ENCODE results near the gene BTBD8. TPM values are rescaled to one million over a fixed set of nuclear protein-coding genes. Genes with fewer than 3 reads are reported as not detected.
A peak's percentile ranks its signal among the peaks of the same experiment; 100 is the strongest.

BTBD8 gene
- total RNA-seq, 1 experiment from 2014 or later, result 2.8 TPM

GRCh38 chr1:92065042-92065441 lies 15.1 kb upstream of the BTBD8 start:
- ChIA-PET RAD21 (ENCODE audit: low non-redundant PET in 1 of 2, low total read pairs in 2 of 2, uncharacterized antibody in 2 of 2, unreplicated experiment in 2 of 2) (no interaction called here), CTCF (no interaction called here), POLR2A (no interaction called here)
- intact Hi-C loops (cut with micrococcal nuclease), result no loop called here
- Histone ChIP-seq H4K20me1 (ENCODE audit: insufficient read depth) (no peaks in the 10 kb centered on the region), H3K9me2 (ENCODE audit: insufficient read depth) (no peaks in the 10 kb centered on the region), H3K27me3 (ENCODE audit: insufficient read depth, low read length) (no peaks in the 10 kb centered on the region), H3K4me1 (ENCODE audit: control insufficient read depth in 1 of 2, insufficient read depth in 2 of 2, low read length in 2 of 2) (no peaks in the 10 kb centered on the region), H3K9me3 (ENCODE audit: control insufficient read depth in 1 of 2, insufficient read depth in 1 of 2, low read depth in 1 of 2, low read length in 2 of 2) (no peaks in the 10 kb centered on the region), H3K4me3 (replicated peaks in 1 of 2; ENCODE audit: low read depth in 1 of 2, low read length in 2 of 2) (no peak overlapping the region), H3K36me3 (ENCODE audit: control insufficient read depth in 1 of 2, insufficient read depth in 2 of 2, low read length in 2 of 2) (no peaks in the 10 kb centered on the region), H3K27ac (ENCODE audit: low read depth, low read length) (no peak overlapping the region), H3K9ac (ENCODE audit: low read length) (no peak overlapping the region), H3K79me2 (ENCODE audit: insufficient read depth, low read length) (no peaks in the 10 kb centered on the region), H3K4me2 (ENCODE audit: low read length) (no peak overlapping the region), H2AFZ (ENCODE audit: low read depth, low read length, poor library complexity, severe bottlenecking) (no peak overlapping the region)
- peak; percentile 59; the same call in 1 of the 2 replicates for ATAC-seq
- DNase-seq (ENCODE audit: low read depth, low spot score), result no peak
- TF ChIP-seq ZBTB33 (IDR thresholded peaks at IDR 0.05; ENCODE audit: extremely low read depth, insufficient replicate concordance, low read length) (no peak), MAX (IDR thresholded peaks at IDR 0.05) (no peak), CTCF (IDR thresholded peaks at IDR 0.05 in 2 of 3, conservative IDR thresholded peaks at IDR 0.05 in 1 of 3; ENCODE audit: borderline replicate concordance in 1 of 3, insufficient read depth in 1 of 3, low read depth in 2 of 3, low read length in 2 of 3) (peak in 2 of 3 experiments; percentile 11 to 20; a peak in 1 of 6 replicates)
- no TSS peak for BruUV-seq (replicated peaks)

- Histone ChIP-seq H3K79me2 (ENCODE audit: insufficient read depth, low read length) (no peaks in the 10 kb centered on the region), H3K9me3 (ENCODE audit: control insufficient read depth in 1 of 2, insufficient read depth in 1 of 2, low read depth in 1 of 2, low read length in 2 of 2) (no peaks in the 10 kb centered on the region), H3K4me3 (replicated peaks in 1 of 2; ENCODE audit: low read depth in 1 of 2, low read length in 2 of 2) (no peak overlapping the region), H3K9ac (ENCODE audit: low read length) (no peak overlapping the region), H3K36me3 (ENCODE audit: control insufficient read depth in 1 of 2, insufficient read depth in 2 of 2, low read length in 2 of 2) (no peaks in the 10 kb centered on the region), H3K27me3 (ENCODE audit: insufficient read depth, low read length) (no peaks in the 10 kb centered on the region), H4K20me1 (ENCODE audit: insufficient read depth) (no peaks in the 10 kb centered on the region), H2AFZ (ENCODE audit: low read depth, low read length, poor library complexity, severe bottlenecking) (no peak overlapping the region), H3K4me1 (ENCODE audit: control insufficient read depth in 1 of 2, insufficient read depth in 2 of 2, low read length in 2 of 2) (no peaks in the 10 kb centered on the region), H3K4me2 (ENCODE audit: low read length) (no peak overlapping the region), H3K27ac (ENCODE audit: low read depth, low read length) (no peak overlapping the region), H3K9me2 (ENCODE audit: insufficient read depth) (no peaks in the 10 kb centered on the region)
- no peak for DNase-seq (ENCODE audit: low read depth, low spot score)
- intact Hi-C loops (cut with micrococcal nuclease), result no loop called here
- RAD21 ChIA-PET (ENCODE audit: low non-redundant PET in 1 of 2, low total read pairs in 2 of 2, uncharacterized antibody in 2 of 2, unreplicated experiment in 2 of 2), result no interaction called here
- POLR2A ChIA-PET, result no interaction called here
- no peak for ATAC-seq
- CTCF ChIA-PET, result no interaction called here
- no TSS peak for BruUV-seq (replicated peaks)
- TF ChIP-seq FOSL1 (IDR thresholded peaks at IDR 0.05; ENCODE audit: low read depth) (no peak), POLR2AphosphoS5 (IDR thresholded peaks at IDR 0.05; ENCODE audit: low read depth, low read length) (no peak), MAX (IDR thresholded peaks at IDR 0.05) (no peak), EZH2 (IDR thresholded peaks at IDR 0.05) (no peak), ZBTB33 (IDR thresholded peaks at IDR 0.05; ENCODE audit: extremely low read depth, insufficient replicate concordance, low read length) (no peak), EGR1 (IDR thresholded peaks at IDR 0.05; ENCODE audit: low read depth) (no peak), RAD21 (IDR thresholded peaks at IDR 0.05; ENCODE audit: low read depth) (no peak), SP1 (IDR thresholded peaks at IDR 0.05; ENCODE audit: low read depth) (no peak), ATF3 (IDR thresholded peaks at IDR 0.05) (no peak), SRF (IDR thresholded peaks at IDR 0.05; ENCODE audit: low read depth) (no peak), ZFX (IDR thresholded peaks at IDR 0.05) (no peak), SIN3A (IDR thresholded peaks at IDR 0.05; ENCODE audit: low read depth) (no peak), CBX3 (IDR thresholded peaks at IDR 0.05; ENCODE audit: low read depth) (no peak), POLR2A (IDR thresholded peaks at IDR 0.05; ENCODE audit: borderline replicate concordance, extremely low read depth, insufficient read depth, insufficient read length) (no peak)
Observed at GRCh38 chr1:92066321-92066720, 13.8 kb upstream of the BTBD8 start.

All from HCT116 (cell line).